GM12878 (cell line): Measurements from ENCODE around the gene NPNT. TPM values are rescaled to one million over a fixed set of nuclear protein-coding genes. Genes with fewer than 3 reads are reported as not detected.

Experiments used
- ATAC-seq: fragments of 200-7000 bp; cut with Tn5 transposase; 3 replicates; pipeline ENCODE4 v1.9.1; 2020; ENCODE audit warnings: mild to moderate bottlenecking, moderate library complexity
- BruUV-seq: library from RNA; stranded (reverse); fragments of 400-500 nt; replicated peaks from 2 replicates; lab custom pipeline; 2021; lab: Mats Ljungman, UMichigan
- CTCF ChIA-PET: fragments of 300-600 bp; sonication (Branson Sonifier 250); formaldehyde crosslinking; extraction: SDS; loops from one replicate; lab custom pipeline; 2021; ENCODE audit warnings: inconsistent platforms; lab: Yijun Ruan, JAX
- POLR2A ChIA-PET: fragments of 350-600 bp; formaldehyde crosslinking; extraction: SDS; loops from one replicate; lab custom pipeline; 2021; ENCODE audit warnings: inconsistent platforms; lab: Charles Lee
- RAD21 ChIA-PET: fragments of 300-600 bp; sonication (Branson Sonifier 250); formaldehyde crosslinking; loops from one replicate; lab custom pipeline; 2023; ENCODE audit warnings: antibody characterized with exemption; ENCODE audit not compliant: unreplicated experiment; lab: Charles Lee
- SMC1A ChIA-PET: fragments of 300-600 bp; sonication (Branson Sonifier 250); formaldehyde crosslinking; loops from one replicate; lab custom pipeline; 2023; ENCODE audit not compliant: unreplicated experiment, uncharacterized antibody; lab: Charles Lee
- DNase-seq: peaks from one replicate; pipeline ENCODE4 v3.0.0-alpha.2; 2011; ENCODE audit warnings: low read depth, low spot score
- FAIRE-seq: peaks from 3 replicates; lab custom pipeline; 2011; peaks lifted over from hg19 to GRCh38; lab: Jason Lieb, UNC
- H2AFZ ChIP-seq: 2 replicates; pipeline ENCODE4 v1.6.0; 2011; ENCODE audit warnings: low read depth, low read length, control low read depth; ENCODE audit not compliant: control insufficient read depth
- H3K27ac ChIP-seq: 2 replicates; pipeline ENCODE4 v1.5.1; 2011; ENCODE audit warnings: control low read depth; ENCODE audit not compliant: control insufficient read depth, insufficient read depth
- H3K27me3 ChIP-seq, 2 experiments: replicated peaks in 1 of 2; 2 replicates each; pipeline versions ENCODE4 v1.6.0 to v1.6.1; 2011; ENCODE audit warnings: low read length in 1 of 2; ENCODE audit not compliant: control insufficient read depth in 2 of 2, insufficient read depth in 2 of 2
- H3K36me3 ChIP-seq, 2 experiments: 2 replicates each; pipeline ENCODE4 v1.5.1; 2011; ENCODE audit warnings: low read length in 1 of 2; ENCODE audit not compliant: control insufficient read depth in 2 of 2, insufficient read depth in 2 of 2
- H3K4me1 ChIP-seq: 2 replicates; pipeline ENCODE4 v1.6.1; 2011; ENCODE audit warnings: mild to moderate bottlenecking, low read length, moderate library complexity, mixed read lengths; ENCODE audit not compliant: control insufficient read depth, insufficient read depth
- H3K4me2 ChIP-seq: 2 replicates; pipeline ENCODE4 v1.6.0; 2011; ENCODE audit warnings: control low read depth; ENCODE audit not compliant: control insufficient read depth, insufficient read depth
- H3K4me3 ChIP-seq: fragments of 200-600 bp; sonication (generic); 2 replicates; pipeline ENCODE4 v1.5.1; 2016
- H3K79me2 ChIP-seq: 2 replicates; pipeline ENCODE4 v1.6.0; 2011; ENCODE audit warnings: low read length; ENCODE audit not compliant: control insufficient read depth, insufficient read depth
- H3K9ac ChIP-seq: 2 replicates; pipeline ENCODE4 v1.8.0; 2011; ENCODE audit warnings: low read length, control low read depth, mixed read lengths; ENCODE audit not compliant: control insufficient read depth, insufficient read depth
- H3K9me3 ChIP-seq: replicated peaks from 3 replicates; pipeline ENCODE4 v1.5.1; 2011; ENCODE audit warnings: mild to moderate bottlenecking, low read length; ENCODE audit not compliant: control insufficient read depth, insufficient read depth
- H4K20me1 ChIP-seq: 2 replicates; pipeline ENCODE4 v1.6.0; 2011; ENCODE audit not compliant: control insufficient read depth, insufficient read depth
- ATF7 ChIP-seq: fragments of 450-650 bp; IDR thresholded peaks from 2 replicates; pipeline ENCODE4 v1.6.1; 2016; ENCODE audit warnings: low read depth, mild to moderate bottlenecking
- CEBPZ ChIP-seq: fragments of 150-350 bp; IDR thresholded peaks from 2 replicates; pipeline ENCODE4 v1.6.1; 2016; ENCODE audit warnings: low read depth, low read length
- CREB1 ChIP-seq: IDR thresholded peaks from 2 replicates; pipeline ENCODE4 v1.6.1; 2012; ENCODE audit warnings: low read depth, mild to moderate bottlenecking, inconsistent platforms
- FOS ChIP-seq: IDR thresholded peaks from 3 replicates; pipeline ENCODE4 v1.6.1; 2011; ENCODE audit warnings: borderline replicate concordance; ENCODE audit not compliant: insufficient read length; ENCODE audit errors: extremely low read depth
- RAD21 ChIP-seq: IDR thresholded peaks from 2 replicates; pipeline ENCODE4 v1.6.1; 2011; ENCODE audit warnings: mild to moderate bottlenecking, low read depth, low read length, moderate library complexity; ENCODE audit not compliant: insufficient read depth
- WGBS: methylation state at CpG from one replicate; pipeline ENCODE4 v1.1.6; 2016; ENCODE audit warnings: low lambda C conversion rate; ENCODE audit not compliant: insufficient replicate concordance, insufficient coverage; ENCODE audit errors: missing lambda C conversion rate; 5-methylcytosine and 5-hydroxymethylcytosine counted together
- in situ Hi-C: fragments of 300-500 bp; cut with MboI; formaldehyde crosslinking; loops from 9 replicates; pipeline ENCODE4 v1.14.3; 2018; ENCODE audit warnings: mixed read lengths
- intact Hi-C: fragments of 100-400 bp; cut with micrococcal nuclease; formaldehyde crosslinking; loops from one replicate; pipeline ENCODE4 v1.14.2; 2022; ENCODE audit not compliant: unreplicated experiment
- polyA plus RNA-seq, 11 experiments: library from polyadenylated mRNA; depleted of rRNA in 4 of 11; unstranded in 6 of 11; stranded (reverse) in 5 of 11; fragments of >200 nt; fragmentation: Nextera tagmentation in 4 of 11; fragmentation: Illumina TruSeq in 1 of 11; extraction: Ambion mirVana in 4 of 11; extraction: Trizol in 1 of 11; gene quantifications; 1 replicate in 1 of 11; 2 replicates in 10 of 11; pipeline versions ENCODE4 v1.2.1 to v1.2.3, GENCODE V29; 2011 to 2016; ENCODE audit warnings: inconsistent platforms in 2 of 11, missing spikeins in 2 of 11, low read depth in 1 of 11
- total RNA-seq, 4 experiments: library from RNA; depleted of rRNA in 3 of 4; stranded (reverse); fragments of >200 nt in 3 of 4; fragmentation: Illumina TruSeq in 1 of 4; extraction: Trizol in 1 of 4; gene quantifications; 2 replicates each; pipeline versions ENCODE4 v1.2.1 to v1.2.3, GENCODE V29; 2013 to 2021

NPNT gene
- total and polyA plus RNA-seq, 10 of the 15 experiments (the other 5 are each of a cell fraction or from before 2014, with no cell fraction given), result 0.18 to 70.5 (median 54.1) TPM

- H3K4me2 ChIP-seq, result no peak overlapping the region
- WGBS, result 61% methylated on average over 3 of the region's 3 CpGs
- H3K27ac ChIP-seq, result no peak overlapping the region
- no peaks in the 10 kb centered on the region for H4K20me1 ChIP-seq
- SMC1A ChIA-PET, result interaction anchor here (1.0 kb wide), 1 partner anchor 39 kb away, joined by 3 read pairs; no protein-coding TSS in a partner anchor
- no peaks in the 10 kb centered on the region for H3K4me1 ChIP-seq
- H3K4me3 ChIP-seq, result no peak overlapping the region
- H3K9ac ChIP-seq, result no peak overlapping the region
- intact Hi-C loops (no loop called here), in situ Hi-C loops (no loop called here)
- H2AFZ ChIP-seq, result no peak overlapping the region
- H3K9me3 ChIP-seq, result no peaks in the 10 kb centered on the region
- no peak for TF ChIP-seq CREB1
- TF ChIP-seq ATF7, result no peak
- no peak for TF ChIP-seq CEBPZ
- TF ChIP-seq FOS, result no peak
- no peak for TF ChIP-seq RAD21
- H3K36me3 ChIP-seq, result no peaks in the 10 kb centered on the region
- BruUV-seq, result no TSS peak
- no peaks in the 10 kb centered on the region for H3K79me2 ChIP-seq
- RAD21 ChIA-PET, result no interaction called here
- ATAC-seq (no peak), DNase-seq (no peak), FAIRE-seq (no peak)
- CTCF ChIA-PET, result interaction anchor here (0.6 kb wide), 1 partner anchor 145 kb away, joined by 3 read pairs; no protein-coding TSS in a partner anchor
- no peaks in the 10 kb centered on the region for H3K27me3 ChIP-seq
- POLR2A ChIA-PET, result no interaction called here
Observed at GRCh38 chr4:105979506-105979905, 84.2 kb downstream of the NPNT start.
